Loucy (cell line): ENCODE measurements around the gene STXBP3.

Source experiments
- CTCF ChIP-seq: fragments of 200-600 bp; sonication (generic); conservative IDR thresholded peaks from 2 replicates; pipeline ENCODE4 v1.5.1; 2014; ENCODE audit warnings: mild to moderate bottlenecking, antibody characterized with exemption, low read length
- EZH2phosphoT487 ChIP-seq: fragments of 200-600 bp; IDR thresholded peaks from 2 replicates; pipeline ENCODE4 v1.6.1; 2018; ENCODE audit warnings: antibody characterized with exemption, mild to moderate bottlenecking, moderate library complexity, borderline replicate concordance

- TF ChIP-seq CTCF (no peak), EZH2phosphoT487 (no peak)
These were observed 105.9 kb downstream of the STXBP3 start for GRCh38 chr1:108852221-108852975.
